Activated CD4-positive, alpha-beta T cell treated with anti-CD3 and anti-CD28 coated beads, Interleukin-2, amount 50 U/mL, for 16 hours (primary cell): ENCODE measurements around the gene EWSR1.

Experiments
- DNase-seq: peaks from one replicate; pipeline ENCODE4 v3.0.0-alpha.2; 2020

Gene EWSR1

GRCh38 chr22:29306835-29307595 is 38.9 kb downstream of the EWSR1 start:
- no peak for DNase-seq

GRCh38 chr22:29307596-29308147 is 39.6 kb downstream of the EWSR1 start:
- DNase-seq: no peak

GRCh38 chr22:29308148-29308790 is 40.2 kb downstream of the EWSR1 start:
- no peak for DNase-seq

GRCh38 chr22:29308791-29309262 is 40.8 kb downstream of the EWSR1 start:
- peak; percentile 44 for DNase-seq

GRCh38 chr22:29309332-29310064 is 41.4 kb downstream of the EWSR1 start:
- no peak for DNase-seq

- no peak for DNase-seq
Measured at GRCh38 chr22:29310065-29310862, 42.2 kb downstream of the EWSR1 start.

- peak; percentile 71 for DNase-seq
Measured at GRCh38 chr22:29310863-29311339, 42.8 kb downstream of the EWSR1 start.

GRCh38 chr22:29311464-29312217 is 43.6 kb downstream of the EWSR1 start:
- DNase-seq: no peak

GRCh38 chr22:29312218-29313125 is 44.4 kb downstream of the EWSR1 start:
- no peak for DNase-seq

GRCh38 chr22:29313126-29313575 is 45.1 kb downstream of the EWSR1 start:
- DNase-seq: peak; percentile 35

GRCh38 chr22:29313576-29314466 is 45.8 kb downstream of the EWSR1 start:
- no peak for DNase-seq

- DNase-seq: no peak
Measured at GRCh38 chr22:29314537-29315285, 46.6 kb downstream of the EWSR1 start.

GRCh38 chr22:29315286-29316140 is 47.4 kb downstream of the EWSR1 start, which contains the start of gene RASL10A:
Gene RASL10A, minus strand, starts transcription at chr22:29315697. Its CDS starts 451 bp downstream, at chr22:29315246.
- DNase-seq: no peak

GRCh38 chr22:29316141-29316828 is 48.2 kb downstream of the EWSR1 start:
- no peak for DNase-seq

GRCh38 chr22:29317827-29318454 is 49.9 kb downstream of the EWSR1 start:
- no peak for DNase-seq

- DNase-seq: no peak
Measured at GRCh38 chr22:29319072-29319471, 51.0 kb downstream of the EWSR1 start.
